ENCODE results near the gene FHOD3. TPM values are rescaled to one million over a fixed set of nuclear protein-coding genes. Genes with fewer than 3 reads are reported as not detected.

FHOD3 gene
- polyA plus RNA-seq, 5 donors: 1.5 to 2.5 (median 2.1) TPM

DNA sequence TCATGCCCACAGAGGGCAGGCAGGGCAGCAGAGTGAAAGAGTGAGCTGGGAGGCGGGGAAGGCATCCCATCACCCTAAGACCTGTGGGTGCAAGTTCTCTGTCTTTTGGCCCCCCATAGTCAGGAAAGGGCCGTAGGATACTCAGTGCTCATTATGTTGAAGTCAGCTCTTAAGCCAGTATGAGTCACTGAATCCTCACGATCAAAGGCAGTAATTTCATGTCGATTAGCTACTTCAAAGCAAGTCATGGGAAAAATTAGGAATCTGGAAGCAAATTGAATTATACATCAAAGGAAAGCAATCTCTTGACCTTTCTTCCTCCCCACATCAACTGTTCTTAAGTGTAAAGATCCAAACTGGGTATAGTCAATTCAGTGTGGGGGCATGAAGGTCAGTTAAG is 178.9 kb downstream of the FHOD3 start:
- no peak for DNase-seq

DNA sequence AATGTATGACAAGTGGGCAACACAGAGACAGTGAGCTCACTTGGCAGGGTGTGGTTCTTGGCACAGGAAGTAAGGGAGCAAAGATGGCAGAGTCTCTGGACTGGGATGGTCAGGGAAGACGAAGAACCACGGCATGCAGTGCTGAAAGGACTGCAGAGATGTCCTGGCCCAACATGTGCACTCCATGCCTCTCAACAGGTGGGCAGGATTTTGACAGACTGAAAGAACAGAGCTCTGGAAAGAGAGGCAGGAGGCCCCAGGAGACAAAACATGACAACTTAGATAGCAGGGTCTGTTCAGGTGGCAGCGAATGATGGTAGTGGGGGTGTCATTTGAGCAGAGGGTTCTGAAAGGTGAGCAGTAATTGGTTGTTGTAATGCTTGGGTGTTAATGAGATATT is 180.3 kb downstream of the FHOD3 start:
- no peak for DNase-seq

DNA sequence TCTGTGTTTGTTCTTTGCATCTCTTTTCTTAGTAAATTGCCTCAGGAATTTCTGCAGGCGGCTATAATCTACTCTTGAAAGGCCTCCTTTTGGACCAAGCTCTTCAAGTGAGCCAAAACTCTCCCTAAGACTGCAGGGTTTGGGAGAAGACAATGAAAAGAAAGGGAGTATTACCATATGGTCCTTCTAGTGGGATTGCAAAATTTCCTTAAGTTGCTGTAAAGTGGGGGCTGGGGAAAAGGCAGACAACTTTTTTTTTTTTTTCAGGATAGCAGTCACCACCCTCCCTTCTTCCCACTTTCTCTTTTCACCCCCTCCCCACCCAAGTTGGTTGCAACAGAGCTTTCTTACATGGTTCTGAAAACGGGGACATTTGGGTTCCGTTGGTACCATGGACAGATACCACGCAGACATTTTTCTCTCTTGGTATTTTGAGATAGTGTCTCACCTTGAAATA is 183.7 kb downstream of the FHOD3 start:
- DNase-seq: no peak

DNA sequence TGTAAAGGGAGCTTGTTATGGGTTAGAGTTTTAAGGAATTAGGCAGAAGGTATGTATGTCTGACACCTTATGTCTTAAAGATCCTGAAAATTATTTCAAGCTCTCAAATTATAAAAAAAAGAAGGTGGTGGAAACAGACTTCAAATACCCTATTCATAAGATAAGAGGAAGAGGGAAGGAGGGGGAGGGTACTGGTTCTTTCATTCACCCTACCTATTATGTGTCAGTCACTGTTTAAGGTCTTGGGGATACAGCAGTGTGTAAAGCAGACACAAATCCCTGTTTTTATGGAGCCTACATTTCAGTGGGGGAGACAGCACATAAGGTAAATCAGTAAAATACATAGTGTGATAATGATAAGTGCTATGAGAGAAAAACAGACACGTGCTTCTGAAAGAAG is 184.4 kb downstream of the FHOD3 start:
- no peak for DNase-seq

DNA sequence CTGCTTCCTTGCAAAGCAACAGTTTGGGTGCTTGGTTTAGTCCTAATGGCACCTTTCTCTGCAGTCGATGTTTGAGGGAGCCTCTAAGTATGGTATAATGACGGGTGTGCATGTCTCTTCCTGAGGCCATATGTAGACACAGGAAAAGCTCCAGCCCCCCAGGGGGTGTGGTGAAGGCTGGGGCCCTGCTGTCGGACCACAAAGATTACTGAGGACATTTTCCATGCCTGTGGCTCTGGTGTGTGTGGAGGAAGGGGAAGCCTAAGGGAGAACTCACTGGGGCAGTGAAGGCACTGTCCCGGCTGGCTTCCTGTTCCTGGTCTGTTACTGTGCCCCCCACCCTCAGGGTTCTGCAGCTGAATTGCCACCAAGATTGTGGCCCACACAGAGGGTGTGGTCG is 187.1 kb downstream of the FHOD3 start:
- DNase-seq: no peak

DNA sequence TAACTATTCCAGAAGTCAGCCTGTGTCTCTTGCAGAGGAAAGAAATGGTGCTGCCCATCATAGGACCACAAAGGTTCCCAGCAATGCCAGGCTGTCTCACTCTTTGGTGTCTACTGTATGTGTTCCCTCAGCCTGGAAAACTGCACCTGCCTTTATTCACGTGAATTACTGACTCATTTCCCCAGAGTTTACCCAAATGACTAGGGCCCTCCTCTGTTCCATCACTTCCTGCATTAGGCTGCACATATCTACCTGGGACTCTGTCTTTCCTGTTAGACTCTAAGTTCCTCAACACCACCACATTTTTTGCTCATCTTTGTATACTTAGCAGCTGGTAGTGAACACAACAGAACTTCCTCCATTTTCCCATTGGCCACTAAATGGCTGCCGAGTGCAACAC is 188.3 kb downstream of the FHOD3 start:
- no peak for DNase-seq

DNA sequence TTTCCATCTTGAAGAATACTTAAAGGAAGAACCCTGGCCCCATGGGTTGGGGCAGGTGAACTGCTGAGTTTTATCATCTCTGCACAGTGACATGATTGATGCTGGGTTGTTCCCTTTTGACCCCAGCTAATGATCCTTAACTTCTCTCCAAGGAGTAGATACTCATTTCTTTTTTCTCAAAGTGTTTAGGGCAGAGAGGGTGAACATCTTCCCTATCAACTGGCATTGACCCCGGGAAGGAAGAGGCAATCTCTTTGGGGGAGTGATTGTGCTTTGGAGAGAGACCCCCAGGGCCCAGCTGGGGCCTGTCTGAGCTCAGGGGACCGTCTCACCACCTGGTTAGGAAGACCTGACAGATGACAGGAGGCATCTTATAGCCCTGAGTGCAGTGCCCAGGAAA is 190.6 kb downstream of the FHOD3 start:
- DNase-seq: no peak

DNA sequence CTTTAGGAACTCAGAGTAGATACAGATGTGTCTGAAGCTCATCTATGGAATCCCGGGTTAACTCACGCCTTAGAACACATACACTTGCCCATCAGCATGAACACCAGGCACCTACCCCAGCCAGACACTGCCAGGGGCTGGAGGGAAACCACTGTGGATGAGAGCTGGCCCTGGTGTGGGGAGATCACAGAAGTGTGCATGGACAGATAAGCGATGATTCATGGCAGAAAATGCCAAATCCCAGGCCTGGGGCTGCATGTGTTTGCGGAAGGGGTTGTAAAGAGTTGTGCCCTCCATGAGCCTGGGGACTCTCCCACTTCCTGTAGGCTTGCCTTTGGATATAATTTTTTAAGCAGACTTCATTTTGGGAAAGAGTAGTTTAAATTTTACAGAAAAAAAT is 193.4 kb downstream of the FHOD3 start:
- no peak for DNase-seq

DNA sequence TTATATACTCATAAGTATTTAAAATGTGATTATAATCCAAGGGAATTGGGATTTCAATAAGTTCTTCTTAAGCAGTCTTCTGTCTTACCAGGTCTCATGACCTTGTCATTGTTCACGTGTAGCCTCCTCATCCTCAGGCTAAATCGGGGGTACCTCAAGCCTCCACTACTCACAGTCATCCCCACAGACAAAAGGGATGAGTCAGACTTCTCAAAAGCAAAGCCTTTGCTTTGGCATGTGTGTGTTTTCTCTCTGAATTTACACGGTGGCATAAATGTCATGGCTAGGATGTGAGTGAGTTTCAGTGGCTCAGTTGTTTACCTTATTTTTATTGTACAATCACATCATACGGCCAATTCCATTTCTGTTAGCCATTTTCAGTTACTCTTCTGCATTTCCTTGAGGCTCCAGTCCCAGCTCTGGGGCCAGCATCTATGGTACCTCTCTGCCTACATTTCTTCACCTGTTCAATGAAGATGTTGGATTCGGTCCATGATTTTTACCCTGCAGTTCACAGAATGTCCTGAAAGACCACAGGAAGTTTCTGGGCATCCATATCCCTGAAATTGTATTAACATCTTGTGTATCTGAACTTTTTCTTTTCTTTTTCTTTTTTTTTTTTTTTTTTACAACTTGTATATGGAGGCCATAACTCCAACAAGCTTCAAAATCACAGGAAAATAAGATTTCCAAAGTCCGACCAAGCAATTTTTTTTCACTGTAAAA is 195.3 kb downstream of the FHOD3 start:
- DNase-seq: no peak

DNA sequence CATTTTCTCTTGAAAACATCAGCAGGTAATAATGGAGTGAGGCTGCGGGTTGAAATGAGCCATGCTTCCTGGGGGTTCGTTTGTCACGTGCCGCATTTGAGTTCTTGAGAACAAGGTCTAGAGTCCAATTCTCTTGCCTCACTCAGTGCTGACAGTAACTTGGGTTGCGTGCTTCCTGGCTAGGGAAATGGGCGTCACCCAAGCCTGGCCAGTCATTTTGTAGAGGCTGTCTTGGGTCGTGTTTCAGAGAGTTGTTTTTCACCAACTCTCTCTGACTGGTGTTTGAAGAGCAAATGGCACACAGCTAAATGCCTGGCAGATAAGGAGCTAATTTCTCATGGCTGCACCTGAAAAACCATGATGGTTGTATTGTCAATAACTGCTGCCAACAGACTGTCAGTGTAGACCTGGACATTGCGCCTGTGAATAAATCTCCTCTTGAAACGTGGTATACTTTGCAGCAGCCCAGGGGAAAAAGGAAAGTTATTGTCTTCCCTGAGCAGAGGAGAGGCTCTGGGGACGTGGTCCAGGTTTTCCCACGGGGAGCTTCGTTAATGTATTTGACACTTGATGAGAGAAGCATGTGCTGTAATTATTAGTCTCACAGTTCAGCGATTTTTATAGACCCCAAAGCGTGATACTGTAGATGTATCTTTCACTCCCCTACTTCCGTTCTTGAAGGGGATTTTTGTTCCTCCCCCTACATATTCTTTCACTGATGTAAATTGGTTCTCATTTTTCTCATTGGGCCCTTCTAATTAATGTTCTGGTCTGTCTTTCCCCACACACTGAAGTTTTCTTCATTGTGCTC is 196.0 kb downstream of the FHOD3 start:
- DNase-seq: no peak

DNA sequence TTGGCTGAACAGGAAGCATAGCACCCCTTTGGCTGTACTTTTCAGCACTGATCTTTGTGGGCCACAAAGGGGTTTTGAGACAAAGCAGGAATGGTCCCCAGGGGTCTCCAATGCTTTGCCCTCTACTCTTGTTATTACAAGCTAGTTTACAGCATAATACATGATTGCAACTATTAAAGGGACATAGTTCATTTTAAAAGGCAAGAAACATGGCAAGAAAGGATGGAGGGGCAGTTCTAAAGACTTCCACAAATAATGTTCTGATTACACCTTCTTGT is 196.6 kb downstream of the FHOD3 start:
- DNase-seq: no peak

DNA sequence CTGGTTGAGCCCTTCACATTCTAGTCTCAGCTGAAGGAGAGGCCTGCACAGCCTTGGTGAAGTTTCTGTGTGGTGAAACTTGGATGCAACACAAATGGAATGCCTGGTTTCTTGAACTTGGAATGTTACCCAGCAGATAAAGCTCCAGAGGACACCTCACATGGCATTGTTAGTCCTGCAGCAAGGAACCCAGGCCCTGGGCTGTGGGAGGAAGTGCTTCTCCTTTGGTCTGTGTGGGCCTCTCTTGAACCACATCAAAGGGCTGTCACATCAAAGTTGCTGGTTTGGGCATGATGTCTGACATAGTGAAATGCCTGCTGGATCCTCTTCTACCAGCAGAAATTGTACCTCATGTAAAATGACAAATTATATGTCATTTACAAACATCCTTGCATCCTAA is 198.5 kb downstream of the FHOD3 start:
- no peak for DNase-seq

DNA sequence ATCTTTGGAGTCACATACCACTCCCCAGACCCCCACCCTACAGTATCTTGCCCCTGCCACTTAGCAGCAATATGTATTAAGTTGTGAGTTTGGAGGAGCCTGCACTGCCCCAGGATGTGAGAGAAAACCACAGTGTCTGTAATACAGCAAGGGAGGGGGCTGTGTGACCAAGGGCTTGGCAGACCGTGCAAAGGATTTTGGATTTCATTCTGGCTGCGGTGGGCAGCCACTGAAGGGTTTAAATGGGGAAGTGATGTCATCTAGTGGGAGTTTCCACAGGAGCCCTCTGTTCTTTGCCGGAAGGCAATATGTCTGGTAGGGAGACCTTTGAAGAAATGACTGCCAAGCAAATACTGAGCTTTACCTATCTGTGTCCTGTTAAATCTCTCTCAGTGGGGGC is 202.4 kb downstream of the FHOD3 start:
- no peak for DNase-seq

DNA sequence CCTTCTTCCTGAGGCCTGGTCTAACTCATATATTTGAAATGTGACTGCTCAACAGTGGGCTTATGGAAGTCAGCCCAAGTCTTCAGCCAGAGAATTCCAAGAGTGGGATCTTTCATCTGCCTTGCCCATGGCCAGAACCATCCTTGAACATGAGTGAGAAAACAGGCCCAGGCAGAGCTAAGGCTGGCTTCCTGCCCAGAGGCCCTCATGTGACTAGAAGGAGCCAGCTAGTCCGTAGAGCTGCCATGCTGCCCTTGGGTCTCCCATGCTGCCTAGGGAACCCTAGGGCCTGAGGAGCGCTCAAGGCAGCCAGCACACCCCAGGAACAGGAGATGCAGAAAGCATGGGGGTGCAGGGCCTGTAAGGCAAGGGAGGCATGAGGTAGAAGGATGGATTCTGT is 203.6 kb downstream of the FHOD3 start:
- no peak for DNase-seq

DNA sequence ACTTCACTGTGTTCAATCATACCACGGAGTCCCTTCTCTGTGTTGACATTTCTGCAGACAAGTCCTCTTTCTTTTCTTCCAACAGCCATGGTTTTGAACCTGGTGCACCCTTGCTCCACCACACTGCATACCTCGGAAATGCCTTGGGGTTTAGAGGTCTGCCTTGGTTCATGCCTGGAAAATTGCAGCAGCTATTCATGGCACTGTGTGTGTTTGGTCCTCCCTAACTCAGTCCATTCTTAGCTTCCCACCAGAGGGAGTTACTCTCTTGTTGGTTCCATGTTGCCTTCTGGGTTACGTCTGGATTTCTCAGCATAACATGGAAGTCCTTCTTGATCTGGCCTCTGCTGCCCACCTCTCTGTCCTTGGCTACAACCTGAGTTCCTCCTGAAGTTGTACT is 206.0 kb downstream of the FHOD3 start:
- DNase-seq: no peak

DNA sequence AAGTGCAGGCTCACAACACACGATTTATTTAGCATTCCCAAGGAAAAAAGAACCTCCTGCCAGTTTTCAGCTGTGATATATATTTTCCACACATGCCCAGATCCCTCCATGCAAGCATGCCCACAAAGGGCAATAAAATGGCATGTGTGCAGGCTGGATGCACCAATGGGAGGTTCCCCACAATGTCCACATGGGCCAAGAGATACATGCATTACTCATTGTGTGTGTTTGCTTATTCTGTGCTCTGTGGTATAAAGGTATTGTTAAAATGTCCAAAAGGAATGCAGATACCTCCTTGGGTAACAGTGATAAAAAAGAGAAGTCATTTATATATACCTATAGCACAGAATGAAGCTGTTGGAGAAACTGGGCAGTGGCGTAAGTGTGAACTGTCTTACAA is 207.4 kb downstream of the FHOD3 start:
- no peak for DNase-seq

DNA sequence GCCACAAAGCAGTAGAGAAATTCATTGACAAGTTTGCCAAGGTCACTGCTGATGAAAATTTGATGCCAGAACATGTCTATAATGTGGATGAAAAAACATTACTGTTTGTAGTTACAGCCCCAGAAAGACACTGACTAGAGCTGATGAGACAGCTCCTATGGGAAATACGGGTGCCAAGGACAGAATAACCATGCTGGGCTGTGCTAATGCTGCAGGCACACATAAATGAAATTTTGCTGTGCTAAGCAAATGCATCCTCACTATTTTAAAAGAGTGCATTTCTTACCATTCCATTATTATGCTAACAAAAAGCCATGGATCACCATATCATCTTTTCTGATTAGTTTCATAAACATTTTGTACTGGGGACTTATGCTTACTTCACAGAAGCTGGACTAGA is 208.2 kb downstream of the FHOD3 start:
- DNase-seq: no peak

DNA sequence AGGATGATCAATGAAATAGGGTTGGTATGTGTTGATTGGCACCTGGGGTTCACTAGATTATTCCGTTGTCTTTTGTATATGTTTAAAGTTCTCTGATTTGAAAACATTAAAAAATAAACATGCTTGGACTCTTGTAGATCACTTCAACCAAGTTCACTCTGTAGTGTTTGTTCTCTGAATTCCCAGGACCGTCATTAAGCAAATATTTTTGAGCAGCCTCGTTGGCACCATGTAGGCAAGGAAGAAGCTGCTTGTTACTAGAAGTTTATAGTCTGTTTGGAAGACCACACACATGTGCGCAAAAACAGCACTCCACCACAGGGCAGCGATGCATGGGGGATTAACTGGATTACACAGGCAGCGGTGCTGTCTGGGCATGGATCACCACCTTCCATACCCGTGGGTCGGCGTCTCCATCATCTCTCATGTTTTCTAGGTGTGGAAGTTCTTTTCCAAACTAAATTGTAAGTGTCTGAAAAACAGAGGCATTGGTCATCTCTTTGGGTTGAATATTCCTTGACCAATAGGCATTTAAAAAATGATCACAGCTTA is 212.2 kb downstream of the FHOD3 start:
- DNase-seq: no peak

DNA sequence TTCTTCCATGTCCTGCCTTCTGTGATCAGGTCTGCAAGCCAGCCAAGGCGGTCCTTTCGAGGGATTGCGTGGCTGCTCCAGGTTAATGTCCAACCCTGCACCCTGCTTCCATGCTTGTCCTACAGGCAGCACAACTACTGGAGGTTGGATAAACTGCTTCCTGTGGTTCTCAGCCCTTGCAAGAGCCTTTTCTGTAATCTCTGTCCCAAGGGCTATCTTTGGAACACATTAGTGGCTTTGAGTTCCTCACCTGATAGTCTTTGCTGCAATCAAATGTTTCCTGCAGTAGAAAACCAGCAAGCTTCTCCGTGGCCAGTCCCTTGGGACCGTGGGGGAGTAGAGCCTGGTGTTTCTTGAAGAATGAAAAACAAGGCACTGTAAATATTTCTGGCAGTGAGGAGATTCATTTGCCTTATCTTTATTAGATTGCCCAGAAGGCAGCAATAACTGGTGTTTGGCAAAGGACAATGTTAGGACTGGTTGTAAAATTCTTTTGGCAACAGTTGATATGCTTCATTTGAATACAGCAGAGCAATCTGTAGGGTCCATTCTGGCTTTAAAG is 214.4 kb downstream of the FHOD3 start:
- no peak for DNase-seq

DNA sequence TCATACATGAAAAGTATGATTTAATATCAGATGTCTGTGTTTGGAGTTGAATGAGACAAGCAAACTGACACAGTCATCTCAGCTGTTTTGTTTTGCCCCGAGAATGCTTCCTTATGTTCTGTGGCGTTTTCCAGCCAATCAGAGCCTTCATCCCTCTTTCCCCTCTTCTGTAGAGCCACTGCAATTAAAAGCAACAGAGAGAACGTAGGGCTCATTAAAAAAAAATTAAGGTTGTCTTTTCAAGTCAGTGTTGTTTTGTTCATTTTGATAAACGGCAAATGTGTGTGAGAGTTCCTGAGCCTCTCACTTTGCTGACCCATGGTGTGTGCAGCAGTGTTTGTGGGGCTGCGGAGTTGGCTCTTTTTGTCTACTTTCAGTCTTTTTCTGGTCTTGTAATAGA is 216.0 kb downstream of the FHOD3 start:
- no peak for DNase-seq

DNA sequence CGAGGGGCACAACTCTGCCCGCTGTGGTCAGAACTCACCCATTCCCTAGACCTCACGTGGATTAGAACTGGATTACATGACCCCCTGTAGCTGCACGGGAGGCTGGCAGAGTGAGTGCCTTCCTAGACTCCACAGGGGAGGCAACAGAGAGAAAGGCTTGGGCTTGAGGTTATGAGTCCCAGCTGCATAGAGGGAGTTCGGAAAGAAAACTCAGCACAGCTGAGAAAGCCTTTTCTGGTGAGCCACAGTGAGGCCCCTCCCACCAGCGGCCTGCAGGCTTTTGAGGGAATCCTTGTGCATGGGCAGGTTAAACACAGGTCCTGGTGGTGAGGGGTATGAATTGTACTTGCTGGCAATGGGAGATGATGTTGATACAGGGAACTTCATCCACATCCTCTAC is 217.3 kb downstream of the FHOD3 start:
- DNase-seq: no peak

DNA sequence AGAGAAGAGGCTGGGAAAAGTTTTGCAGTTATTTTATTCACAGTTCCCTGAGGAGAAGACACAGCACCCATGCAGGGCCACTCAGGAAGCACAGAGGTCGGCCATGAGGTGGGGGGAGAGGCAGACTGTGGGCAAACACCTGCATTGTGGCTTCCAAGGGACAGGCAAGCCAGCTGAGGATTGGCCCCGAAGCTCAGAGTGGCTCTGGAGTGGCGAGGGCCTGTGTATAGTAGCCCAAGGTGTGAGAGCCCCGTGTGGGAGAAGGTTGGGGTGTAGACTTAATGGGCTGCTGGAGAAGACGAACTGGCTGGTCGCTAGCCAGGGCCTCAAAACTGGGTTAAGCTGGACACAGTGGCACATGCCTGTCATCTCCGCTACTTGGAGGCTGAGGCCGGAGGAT is 218.7 kb downstream of the FHOD3 start:
- no peak for DNase-seq

DNA sequence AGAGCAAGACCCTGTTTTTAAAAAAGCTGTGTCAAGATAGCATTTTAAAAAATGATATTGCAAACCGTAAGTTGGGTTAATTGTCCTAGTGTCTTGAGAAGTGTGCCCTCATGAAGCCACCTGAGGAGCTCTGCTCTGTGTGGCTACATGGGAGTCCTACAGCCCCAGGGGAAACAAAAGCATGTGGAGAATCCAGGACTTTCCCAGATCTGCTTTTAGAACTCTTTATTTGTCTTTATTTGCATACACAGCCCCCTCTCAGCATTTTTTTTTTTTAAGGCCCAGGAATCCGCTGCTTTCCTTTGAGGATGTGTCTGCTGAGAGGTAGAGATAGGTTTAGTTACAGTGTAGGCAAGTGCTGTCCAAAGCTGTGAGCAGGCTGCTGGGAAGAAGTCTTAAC is 219.2 kb downstream of the FHOD3 start:
- no peak for DNase-seq
